Sigmoid colon (tissue), 7 donors: Measurements from ENCODE around the gene CRACR2A. TPM values are rescaled to one million over a fixed set of nuclear protein-coding genes. Genes with fewer than 3 reads are reported as not detected.

Experiments
- DNase-seq: peaks from one replicate; pipeline ENCODE4 v3.0.0-alpha.2; 2019
- H3K27ac ChIP-seq, 4 donors: fragments of 200-600 bp; sonication (generic); one replicate each; pipeline ENCODE4 v1.5.1; 2016 to 2019; ENCODE audit warnings: mild to moderate bottlenecking in 1 of 4
- H3K27me3 ChIP-seq, 3 donors: fragments of 200-600 bp; sonication (generic); one replicate each; pipeline ENCODE4 v1.5.1; 2019; ENCODE audit warnings: mild to moderate bottlenecking in 1 of 3
- H3K36me3 ChIP-seq, 4 donors: fragments of 200-600 bp; sonication (generic); one replicate each; pipeline ENCODE4 v1.5.1; 2016 to 2019
- H3K4me1 ChIP-seq, 4 donors: fragments of 200-600 bp; sonication (generic); one replicate each; pipeline ENCODE4 v1.5.1; 2017 to 2019
- H3K4me3 ChIP-seq, 4 donors: fragments of 200-600 bp; sonication (generic); one replicate each; pipeline ENCODE4 v1.5.1; 2017 to 2019; ENCODE audit warnings: mild to moderate bottlenecking in 2 of 4, moderate library complexity in 1 of 4
- H3K9me3 ChIP-seq, 4 donors: fragments of 200-600 bp in 3 of 4; sonication (generic) in 3 of 4; one replicate each; pipeline versions ENCODE4 v1.5.1 to v1.6.1; 2013 to 2019
- CTCF ChIP-seq, 4 experiments: fragments of 450-650 bp in 3 of 4; fragments of 200-600 bp in 1 of 4; IDR thresholded peaks; one replicate each; pipeline ENCODE4 v1.5.1; 2016 to 2019; ENCODE audit warnings: antibody characterized with exemption in 4 of 4, mild to moderate bottlenecking in 3 of 4, moderate library complexity in 2 of 4
- EP300 ChIP-seq, 4 donors: sonication (generic); formaldehyde crosslinking; IDR thresholded peaks; one replicate each; pipeline ENCODE4 v1.6.1; 2017; ENCODE audit warnings: antibody characterized with exemption in 4 of 4
- POLR2A ChIP-seq, 2 donors: fragments of 450-650 bp; IDR thresholded peaks; one replicate each; pipeline ENCODE4 v1.6.1; 2016; ENCODE audit warnings: antibody characterized with exemption in 2 of 2, mild to moderate bottlenecking in 2 of 2, moderate library complexity in 2 of 2
- POLR2AphosphoS5 ChIP-seq, 4 donors: sonication (generic); formaldehyde crosslinking; IDR thresholded peaks; one replicate each; pipeline ENCODE4 v1.6.1; 2017; ENCODE audit warnings: antibody characterized with exemption in 4 of 4
- WGBS, 2 donors: extraction: QIAGEN DNeasy Blood & Tissue Kit; methylation state at CpG; one replicate each; pipeline ENCODE4 v1.1.7; 2013; 5-methylcytosine and 5-hydroxymethylcytosine counted together
- intact Hi-C: fragments of 100-400 bp; cut with DNase I; formaldehyde crosslinking; loops from one replicate; pipeline ENCODE4 v1.15.1; 2023
- polyA plus RNA-seq, 3 donors: library from polyadenylated mRNA; stranded (reverse); fragments of 200-250 nt; gene quantifications; one replicate each; pipeline ENCODE4 v1.2.3, GENCODE V29; 2013
- total RNA-seq, 4 donors: library from RNA; depleted of rRNA; stranded (reverse); fragments of >200 nt; gene quantifications; one replicate each; pipeline ENCODE4 v1.1.0, GENCODE V29; 2016
- donor health status: healthy with polysubstance abuse.
- donor health status: Bipolar disorder and iron deficiency.
- donor health status: healthy.

The CRACR2A gene
- total and polyA plus RNA-seq, 7 donors, result 1.1 to 29.6 (median 4.2) TPM

GRCh38 chr12:3606128-3606527 is 146.8 kb downstream of the CRACR2A start:
- H3K27ac ChIP-seq, result no peak overlapping the region
- no peaks in the 10 kb centered on the region for H3K9me3 ChIP-seq
- intact Hi-C loops, result no loop called here
- H3K4me1 ChIP-seq, result peaks cover 0 to 12% (median 8%) of the 10 kb centered on the region in 4 donors
- H3K4me3 ChIP-seq, result no peak overlapping the region
- no peaks in the 10 kb centered on the region for H3K36me3 ChIP-seq
- 77 to 82% methylated on average over 10 of the region's 10 CpGs for WGBS, 2 donors
- TF ChIP-seq POLR2AphosphoS5 (IDR thresholded peaks at IDR 0.05) (no peak), POLR2A (IDR thresholded peaks at IDR 0.05) (no peak), CTCF (IDR thresholded peaks at IDR 0.05) (no peak), EP300 (IDR thresholded peaks at IDR 0.05) (no peak)
- H3K27me3 ChIP-seq, result peaks cover 0 to 15% (median 0%) of the 10 kb centered on the region in 3 donors
- no peak for DNase-seq

GRCh38 chr12:3605692-3606091 is 147.2 kb downstream of the CRACR2A start:
- no peak for DNase-seq
- H3K27ac ChIP-seq, result no peak overlapping the region
- no peaks in the 10 kb centered on the region for H3K9me3 ChIP-seq
- intact Hi-C loops, result no loop called here
- H3K4me1 ChIP-seq, result peaks cover 0 to 12% (median 8%) of the 10 kb centered on the region in 4 donors
- no peak for TF ChIP-seq EP300 (IDR thresholded peaks at IDR 0.05)
- no peak for TF ChIP-seq POLR2AphosphoS5 (IDR thresholded peaks at IDR 0.05)
- no peak for TF ChIP-seq POLR2A (IDR thresholded peaks at IDR 0.05)
- no peak for TF ChIP-seq CTCF (IDR thresholded peaks at IDR 0.05)
- 78 to 79% methylated on average over 6 of the region's 6 CpGs for WGBS, 2 donors
- peaks cover 0 to 15% (median 0%) of the 10 kb centered on the region in 3 donors for H3K27me3 ChIP-seq
- H3K4me3 ChIP-seq, result no peak overlapping the region
- H3K36me3 ChIP-seq, result no peaks in the 10 kb centered on the region

GRCh38 chr12:3604748-3605586 is 147.9 kb downstream of the CRACR2A start:
- H3K36me3 ChIP-seq, result no peaks in the 10 kb centered on the region
- H3K4me3 ChIP-seq, result no peak overlapping the region
- peaks cover 0 to 15% (median 0%) of the 10 kb centered on the region in 3 donors for H3K27me3 ChIP-seq
- intact Hi-C loops, result no loop called here
- peak; percentile 63 for DNase-seq
- no peak for TF ChIP-seq POLR2A (IDR thresholded peaks at IDR 0.05)
- no peak for TF ChIP-seq CTCF (IDR thresholded peaks at IDR 0.05)
- no peak for TF ChIP-seq EP300 (IDR thresholded peaks at IDR 0.05)
- no peaks in the 10 kb centered on the region for H3K9me3 ChIP-seq
- H3K4me1 ChIP-seq, result peaks cover 0 to 12% (median 10%) of the 10 kb centered on the region in 4 donors
- H3K27ac ChIP-seq, result no peak overlapping the region
- 12 to 18% methylated on average over 13 of the region's 13 CpGs for WGBS, 2 donors

GRCh38 chr12:3604286-3604685 is 148.6 kb downstream of the CRACR2A start:
- intact Hi-C loops, result no loop called here
- TF ChIP-seq POLR2A (IDR thresholded peaks at IDR 0.05) (no peak), EP300 (IDR thresholded peaks at IDR 0.05) (no peak), POLR2AphosphoS5 (IDR thresholded peaks at IDR 0.05) (no peak), CTCF (IDR thresholded peaks at IDR 0.05) (no peak)
- 83 to 86% methylated on average over 6 of the region's 6 CpGs for WGBS, 2 donors
- Histone ChIP-seq H3K4me3 (no peak overlapping the region), H3K36me3 (no peaks in the 10 kb centered on the region), H3K27ac (no peak overlapping the region), H3K9me3 (no peaks in the 10 kb centered on the region), H3K27me3 (peaks cover 0 to 15% (median 0%) of the 10 kb centered on the region in 3 donors), H3K4me1 (peaks cover 0 to 17% (median 11%) of the 10 kb centered on the region in 4 donors)
- DNase-seq, result peak; percentile 29
